GM19238 (cell line): ENCODE data around the gene OXT.
"Not testable (repeated sequence)": the region's sequence is repeated elsewhere in the genome, so short reads cannot be mapped to it uniquely, and the experiment has no call there.

ENCODE experiments used
- DNase-seq: peaks from one replicate; pipeline ENCODE4 v3.0.0; 2011; ENCODE audit warnings: low spot score; ENCODE audit not compliant: insufficient read length

Gene OXT

GRCh38 chr20:3071610-3072529 lies at the start of gene OXT:
Gene OXT (plus strand): TSS chr20:3071620. CDS start chr20:3071656, 36 bp downstream.
- DNase-seq = no peak

- DNase-seq = no peak
Measured at GRCh38 chr20:3021777-3022176, 49.6 kb upstream of the OXT start.

GRCh38 chr20:3022559-3023490 lies 48.6 kb upstream of the OXT start:
- DNase-seq = not testable (repeated sequence)

- DNase-seq = no peak
Measured at GRCh38 chr20:3027987-3028386, 43.4 kb upstream of the OXT start.

GRCh38 chr20:3031524-3032147 lies 39.8 kb upstream of the OXT start:
- no peak for DNase-seq

GRCh38 chr20:3032624-3033023 lies 38.8 kb upstream of the OXT start:
- no peak for DNase-seq

GRCh38 chr20:3037654-3038053 lies 33.8 kb upstream of the OXT start:
- no peak for DNase-seq

- no peak for DNase-seq
Measured at GRCh38 chr20:3038454-3038853, 33.0 kb upstream of the OXT start.

- DNase-seq = no peak
Measured at GRCh38 chr20:3039426-3039825, 32.0 kb upstream of the OXT start.

- DNase-seq = no peak
Measured at GRCh38 chr20:3040086-3040485, 31.3 kb upstream of the OXT start.

- no peak for DNase-seq
Measured at GRCh38 chr20:3041854-3042409, 29.5 kb upstream of the OXT start.

- DNase-seq = no peak
Measured at GRCh38 chr20:3042625-3043024, 28.8 kb upstream of the OXT start.

GRCh38 chr20:3043322-3043721 lies 28.1 kb upstream of the OXT start, which contains the start of gene GNRH2:
Gene GNRH2 (plus strand): TSS chr20:3043622. CDS start chr20:3044415, 793 bp downstream.
- DNase-seq = no peak

- DNase-seq = no peak
Measured at GRCh38 chr20:3044336-3044965, 27.0 kb upstream of the OXT start.

- DNase-seq = peak; percentile 68
Measured at GRCh38 chr20:3045042-3045815, 26.2 kb upstream of the OXT start.

GRCh38 chr20:3045816-3046676 lies 25.4 kb upstream of the OXT start, which contains the start of gene MRPS26:
Gene MRPS26 (plus strand): TSS chr20:3046052. CDS start chr20:3046069, 17 bp downstream.
- peak; percentile 94 for DNase-seq

- no peak for DNase-seq
Measured at GRCh38 chr20:3046677-3047462, 24.6 kb upstream of the OXT start.
